ENCODE measurements around the gene WDR1. TPM values are rescaled to one million over a fixed set of nuclear protein-coding genes. Genes with fewer than 3 reads are reported as not detected.

The WDR1 gene
- total and polyA plus RNA-seq, 10 of the 15 experiments (the other 5 are each of a cell fraction or from before 2014, with no cell fraction given) = 28.5 to 397 (median 290) TPM

- TF ChIP-seq ELK1 (IDR thresholded peaks at IDR 0.05; ENCODE audit: low read depth, low read length) (no peak), GATAD2B (conservative IDR thresholded peaks at IDR 0.05; ENCODE audit: low read depth) (no peak), MYB (IDR thresholded peaks at IDR 0.05; ENCODE audit: borderline replicate concordance, low read depth, low read length) (no peak), MAX (IDR thresholded peaks at IDR 0.05; ENCODE audit: low read depth, low read length) (no peak), POLR2A (IDR thresholded peaks at IDR 0.05; ENCODE audit: low read depth, low read length) (no peak), PKNOX1 (IDR thresholded peaks at IDR 0.05) (no peak), RAD21 (IDR thresholded peaks at IDR 0.05; ENCODE audit: insufficient read depth, low read depth, low read length) (no peak), ZBTB11 (CRISPR knock-in tag; IDR thresholded peaks at IDR 0.05) (no peak), KLF5 (IDR thresholded peaks at IDR 0.05; ENCODE audit: partially characterized antibody) (no peak), HDGF (IDR thresholded peaks at IDR 0.05) (no peak), KDM1A (IDR thresholded peaks at IDR 0.05; ENCODE audit: borderline replicate concordance) (no peak), NRF1 (conservative IDR thresholded peaks at IDR 0.05; ENCODE audit: low read depth, low read length) (no peak), ATF3 (IDR thresholded peaks at IDR 0.05; ENCODE audit: borderline replicate concordance, extremely low read depth, low read depth, low read length) (no peak), MTA2 (IDR thresholded peaks at IDR 0.05; ENCODE audit: low read depth) (no peak)
- Histone ChIP-seq H3K9me3 (replicated peaks; ENCODE audit: control insufficient read depth, insufficient read depth, low read length) (no peaks in the 10 kb centered on the region; the same call in 2 of the 3 replicates), H3K9ac (ENCODE audit: control insufficient read depth, insufficient read depth, low read length) (no peak overlapping the region), H3K27ac (ENCODE audit: control insufficient read depth, insufficient read depth) (no peak overlapping the region), H3K79me2 (ENCODE audit: control insufficient read depth, insufficient read depth, low read length) (no peaks in the 10 kb centered on the region), H3K4me3 (no peak overlapping the region), H3K36me3 (ENCODE audit: control insufficient read depth in 2 of 2, insufficient read depth in 2 of 2, low read length in 1 of 2) (no peaks in the 10 kb centered on the region), H4K20me1 (ENCODE audit: control insufficient read depth, insufficient read depth) (no peaks in the 10 kb centered on the region), H2AFZ (ENCODE audit: control insufficient read depth, low read depth, low read length) (no peak overlapping the region), H3K4me1 (ENCODE audit: control insufficient read depth, insufficient read depth, low read length) (no peaks in the 10 kb centered on the region), H3K27me3 (replicated peaks in 1 of 2; ENCODE audit: control insufficient read depth in 2 of 2, insufficient read depth in 2 of 2, low read length in 1 of 2) (no peaks in the 10 kb centered on the region; a peak in 1 of 4 replicates), H3K4me2 (ENCODE audit: control insufficient read depth, insufficient read depth) (no peak overlapping the region)
- 58% methylated on average over 6 of the region's 6 CpGs for WGBS (ENCODE audit: insufficient coverage, insufficient replicate concordance, low lambda C conversion rate, missing lambda C conversion rate)
- ChIA-PET CTCF (no interaction called here), POLR2A (no interaction called here), SMC1A (ENCODE audit: uncharacterized antibody, unreplicated experiment) (no interaction called here), RAD21 (ENCODE audit: unreplicated experiment) (interaction anchor here (1.0 kb wide), 1 partner anchor 26 kb away, joined by 3 read pairs; no protein-coding TSS in a partner anchor)
- BruUV-seq (replicated peaks) = no TSS peak
- in situ Hi-C loops (cut with MboI) = no loop called here
- FAIRE-seq (no peak), ATAC-seq (no peak), DNase-seq (ENCODE audit: low read depth, low spot score) (no peak)
- intact Hi-C loops (cut with micrococcal nuclease; ENCODE audit: unreplicated experiment) = no loop called here
Measured at GRCh38 chr4:10041036-10041435, 75.6 kb downstream of the WDR1 start.

Measured in GM12878 (cell line).